ENCODE data around the gene BCAP29. TPM values are rescaled to one million over a fixed set of nuclear protein-coding genes. Genes with fewer than 3 reads are reported as not detected.

The BCAP29 gene
- total RNA-seq, 1 donor from 2014 or later, result 73.0 TPM

DNA sequence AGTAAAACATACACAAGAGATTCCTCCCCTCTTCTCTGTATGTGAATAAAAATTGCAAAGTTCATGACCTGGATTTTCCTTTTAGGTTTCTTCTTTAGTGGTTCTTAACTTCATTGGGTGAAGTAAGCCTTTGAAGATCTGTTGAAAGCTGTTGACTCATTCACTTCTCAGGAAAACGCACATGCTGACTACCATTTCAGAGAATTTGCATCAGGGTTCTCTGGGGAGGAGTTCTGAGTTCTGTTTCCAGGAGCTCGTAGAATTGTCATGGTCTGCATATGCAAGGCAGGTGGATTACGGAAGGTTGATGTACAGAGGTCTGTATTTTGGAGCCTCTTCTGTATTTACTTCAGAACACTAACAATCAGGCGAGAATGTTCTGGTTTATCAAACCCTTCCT lies 79.6 kb downstream of the BCAP29 start:
- no peaks in the 10 kb centered on the region for H3K9me3 Mint-ChIP-seq (ENCODE audit: low read depth)
- H3K4me3 Mint-ChIP-seq (ENCODE audit: unreplicated experiment), result no peak overlapping the region

DNA sequence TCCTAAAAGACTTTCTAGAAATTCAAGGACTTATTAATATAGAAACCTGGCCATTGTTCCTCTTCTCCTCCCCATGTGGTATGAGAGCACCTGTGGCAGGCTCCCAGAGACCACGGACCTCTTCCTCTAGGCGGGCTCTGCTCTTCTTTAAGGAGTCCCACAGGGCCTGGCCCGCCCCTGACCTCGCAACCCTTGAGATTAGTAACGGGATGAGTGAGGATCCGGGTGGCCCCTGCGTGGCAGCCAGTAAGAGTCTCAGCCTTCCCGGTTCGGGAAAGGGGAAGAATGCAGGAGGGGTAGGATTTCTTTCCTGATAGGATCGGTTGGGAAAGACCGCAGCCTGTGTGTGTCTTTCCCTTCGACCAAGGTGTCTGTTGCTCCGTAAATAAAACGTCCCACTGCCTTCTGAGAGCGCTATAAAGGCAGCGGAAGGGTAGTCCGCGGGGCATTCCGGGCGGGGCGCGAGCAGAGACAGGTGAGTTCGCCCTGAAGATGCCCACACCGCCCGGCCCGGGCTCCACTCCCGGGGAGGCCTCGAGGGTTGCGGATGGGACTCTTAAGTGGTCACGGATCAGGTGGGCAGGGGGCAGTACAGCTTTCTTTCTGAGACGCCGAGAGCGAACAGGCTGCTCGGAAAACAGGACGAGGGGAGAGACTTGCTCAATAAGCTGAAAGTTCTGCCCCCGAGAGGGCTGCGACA lies 80.5 kb downstream of the BCAP29 start, which contains the start of gene SLC26A4:
SLC26A4 (plus strand) TSS at position 448 of the 700 bp plus-strand sequence. CDS start 814 bp downstream, outside the sequence.
- TF ChIP-seq, protein P1, sequence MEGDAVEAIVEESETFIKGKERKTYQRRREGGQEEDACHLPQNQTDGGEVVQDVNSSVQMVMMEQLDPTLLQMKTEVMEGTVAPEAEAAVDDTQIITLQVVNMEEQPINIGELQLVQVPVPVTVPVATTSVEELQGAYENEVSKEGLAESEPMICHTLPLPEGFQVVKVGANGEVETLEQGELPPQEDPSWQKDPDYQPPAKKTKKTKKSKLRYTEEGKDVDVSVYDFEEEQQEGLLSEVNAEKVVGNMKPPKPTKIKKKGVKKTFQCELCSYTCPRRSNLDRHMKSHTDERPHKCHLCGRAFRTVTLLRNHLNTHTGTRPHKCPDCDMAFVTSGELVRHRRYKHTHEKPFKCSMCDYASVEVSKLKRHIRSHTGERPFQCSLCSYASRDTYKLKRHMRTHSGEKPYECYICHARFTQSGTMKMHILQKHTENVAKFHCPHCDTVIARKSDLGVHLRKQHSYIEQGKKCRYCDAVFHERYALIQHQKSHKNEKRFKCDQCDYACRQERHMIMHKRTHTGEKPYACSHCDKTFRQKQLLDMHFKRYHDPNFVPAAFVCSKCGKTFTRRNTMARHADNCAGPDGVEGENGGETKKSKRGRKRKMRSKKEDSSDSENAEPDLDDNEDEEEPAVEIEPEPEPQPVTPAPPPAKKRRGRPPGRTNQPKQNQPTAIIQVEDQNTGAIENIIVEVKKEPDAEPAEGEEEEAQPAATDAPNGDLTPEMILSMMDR (IDR thresholded peaks at IDR 0.05), result no peak
- Mint-ChIP-seq H3K4me3 (ENCODE audit: unreplicated experiment) (peak within 1 kb of the TSS; percentile 78), H3K27me3 (ENCODE audit: low read depth) (peaks cover 57% of the 10 kb centered on the region), H3K36me3 (ENCODE audit: low read depth) (peaks cover 2% of the 10 kb centered on the region), H3K9me3 (ENCODE audit: low read depth) (no peaks in the 10 kb centered on the region), H3K4me1 (ENCODE audit: low read depth) (peaks cover 11% of the 10 kb centered on the region), H3K27ac (ENCODE audit: unreplicated experiment) (no peak within 1 kb of the TSS)
- no peak for DNase-seq (ENCODE audit: low spot score)

More for the DNA sequence above, 79.6 kb downstream of the BCAP29 start:
- Mint-ChIP-seq H3K27ac (ENCODE audit: unreplicated experiment) (no peak overlapping the region), H3K27me3 (ENCODE audit: low read depth) (peaks cover 56% of the 10 kb centered on the region), H3K36me3 (ENCODE audit: low read depth) (peaks cover 2% of the 10 kb centered on the region), H3K4me1 (ENCODE audit: low read depth) (peaks cover 11% of the 10 kb centered on the region)
- TF ChIP-seq, protein P1 (IDR thresholded peaks at IDR 0.05), result no peak
- no peak for DNase-seq (ENCODE audit: low spot score)

GRCh38 chr7:107661081-107661864 lies 81.2 kb downstream of the BCAP29 start:
- H3K9me3 Mint-ChIP-seq (ENCODE audit: low read depth), result no peaks in the 10 kb centered on the region
- DNase-seq (ENCODE audit: low spot score), result peak; percentile 89
- H3K4me1 Mint-ChIP-seq (ENCODE audit: low read depth), result peaks cover 11% of the 10 kb centered on the region
- peak overlapping the region; percentile 78 for H3K4me3 Mint-ChIP-seq (ENCODE audit: unreplicated experiment)
- peaks cover 2% of the 10 kb centered on the region for H3K36me3 Mint-ChIP-seq (ENCODE audit: low read depth)
- H3K27ac Mint-ChIP-seq (ENCODE audit: unreplicated experiment), result no peak overlapping the region
- peaks cover 57% of the 10 kb centered on the region for H3K27me3 Mint-ChIP-seq (ENCODE audit: low read depth)
- TF ChIP-seq, protein P1 (IDR thresholded peaks at IDR 0.05), result peak; percentile 51

GRCh38 chr7:107661865-107662379 lies 81.9 kb downstream of the BCAP29 start:
- Mint-ChIP-seq H3K4me3 (ENCODE audit: unreplicated experiment) (peak overlapping the region; percentile 78), H3K36me3 (ENCODE audit: low read depth) (peaks cover 2% of the 10 kb centered on the region), H3K27me3 (ENCODE audit: low read depth) (peaks cover 55% of the 10 kb centered on the region), H3K9me3 (ENCODE audit: low read depth) (no peaks in the 10 kb centered on the region), H3K4me1 (ENCODE audit: low read depth) (peaks cover 11% of the 10 kb centered on the region), H3K27ac (ENCODE audit: unreplicated experiment) (no peak overlapping the region)
- no peak for DNase-seq (ENCODE audit: low spot score)
- TF ChIP-seq, protein P1 (IDR thresholded peaks at IDR 0.05), result peak; percentile 41

- TF ChIP-seq, protein P1 (IDR thresholded peaks at IDR 0.05), result no peak
- Mint-ChIP-seq H3K36me3 (ENCODE audit: low read depth) (peaks cover 2% of the 10 kb centered on the region), H3K4me1 (ENCODE audit: low read depth) (peaks cover 11% of the 10 kb centered on the region), H3K27me3 (ENCODE audit: low read depth) (peaks cover 52% of the 10 kb centered on the region), H3K4me3 (ENCODE audit: unreplicated experiment) (no peak overlapping the region), H3K27ac (ENCODE audit: unreplicated experiment) (no peak overlapping the region), H3K9me3 (ENCODE audit: low read depth) (no peaks in the 10 kb centered on the region)
- no peak for DNase-seq (ENCODE audit: low spot score)
These were observed 83.2 kb downstream of the BCAP29 start for GRCh38 chr7:107663196-107663595.
